SH-SY5Y (cell line): ENCODE data around the gene UBE2G2.

Experiments used
- GATA2 ChIP-seq: IDR thresholded peaks from 2 replicates; pipeline ENCODE4 v1.6.1; 2011; ENCODE audit warnings: mild to moderate bottlenecking, low read depth, low read length
- GATA3 ChIP-seq: IDR thresholded peaks from 2 replicates; pipeline ENCODE4 v1.6.1; 2011; ENCODE audit warnings: low read depth, mild to moderate bottlenecking, low read length, moderate library complexity

The UBE2G2 gene

DNA sequence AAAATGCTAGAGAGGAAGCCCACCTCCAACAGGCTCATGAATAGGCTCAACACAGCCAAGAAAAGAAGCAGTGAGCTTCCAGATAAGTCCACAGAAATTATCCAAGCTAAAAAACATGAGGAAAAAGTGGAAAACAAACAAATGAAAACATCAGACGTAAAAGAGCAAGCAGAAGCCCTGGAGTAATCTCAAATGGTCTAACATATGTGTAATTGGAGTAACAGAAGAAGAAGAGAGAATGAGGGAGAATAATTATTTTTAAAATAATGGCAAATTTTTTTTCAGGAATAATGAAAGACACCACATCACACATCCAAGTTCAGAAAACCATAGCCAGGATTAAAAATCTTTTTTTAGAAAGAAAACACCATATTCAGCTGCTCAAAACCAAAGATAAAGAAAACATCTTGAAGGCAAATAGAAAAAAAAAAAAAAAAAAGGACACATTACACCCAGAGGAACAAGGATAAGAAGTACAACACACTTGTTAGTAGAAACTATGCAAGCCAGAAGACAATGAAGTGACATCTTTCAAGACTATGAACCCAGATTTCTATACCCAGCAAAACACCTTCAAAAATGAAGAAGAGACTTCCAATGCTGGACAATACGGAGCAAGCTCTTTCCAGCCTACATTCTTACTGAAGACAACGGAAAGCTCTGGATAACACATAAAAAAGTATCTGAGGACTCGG is 26.9 kb upstream of the UBE2G2 start:
- TF ChIP-seq GATA3 (no peak), GATA2 (no peak)

- no peak for TF ChIP-seq GATA3
- no peak for TF ChIP-seq GATA2
Observed at GRCh38 chr21:44823179-44823660, 21.6 kb upstream of the UBE2G2 start.

DNA sequence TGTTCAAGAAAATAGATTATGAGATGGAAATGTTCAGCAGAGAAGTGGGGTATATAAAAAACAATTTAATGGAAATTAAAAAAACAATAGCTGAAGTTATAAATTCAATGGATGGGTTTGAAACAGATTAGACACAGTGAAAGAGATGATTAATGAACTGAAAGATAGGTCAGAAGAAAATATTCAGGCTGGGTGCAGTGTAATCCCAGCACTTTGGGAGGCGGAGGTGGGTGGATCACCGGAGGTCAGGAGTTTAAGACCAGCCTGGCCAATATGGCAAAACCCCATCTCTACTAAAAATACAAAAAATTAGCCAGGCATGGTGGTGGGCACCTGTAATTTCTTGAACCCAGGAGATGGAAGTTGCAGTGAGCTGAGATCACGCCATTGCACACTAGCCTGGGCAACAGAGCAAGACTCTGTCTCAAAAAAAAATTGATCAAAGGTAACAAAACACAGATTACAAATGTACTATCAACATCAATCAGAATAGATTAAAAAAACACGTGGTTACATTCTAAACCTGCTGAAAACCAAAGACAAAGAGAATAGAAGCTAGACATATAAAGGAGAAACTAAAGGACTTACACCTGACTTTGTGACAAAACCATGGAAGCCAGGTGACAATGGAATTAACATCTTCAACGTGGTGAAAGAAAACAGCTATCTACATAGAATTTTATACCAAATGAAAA is 21.0 kb upstream of the UBE2G2 start:
- TF ChIP-seq GATA2 = no peak
- TF ChIP-seq GATA3 = no peak

DNA sequence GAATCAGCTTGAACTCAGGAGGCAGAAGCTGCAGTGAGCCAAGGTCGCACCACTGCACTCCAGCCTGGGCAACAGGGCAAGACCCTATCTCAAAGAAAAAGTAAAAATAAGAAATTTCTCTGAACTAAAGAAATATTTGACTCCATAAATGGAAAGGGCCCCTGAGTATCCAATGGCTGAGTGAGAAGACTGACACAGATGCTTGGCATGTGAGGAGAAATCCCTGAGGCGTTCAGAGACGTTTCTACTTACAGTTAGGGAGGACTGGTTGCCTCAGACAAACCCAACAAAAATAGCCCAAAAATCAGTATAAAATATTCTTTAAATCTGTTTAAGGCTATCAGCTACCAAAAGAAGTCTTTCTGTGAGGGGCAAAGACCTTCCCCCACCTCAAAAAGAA is 19.2 kb upstream of the UBE2G2 start:
- TF ChIP-seq GATA3 = no peak

DNA sequence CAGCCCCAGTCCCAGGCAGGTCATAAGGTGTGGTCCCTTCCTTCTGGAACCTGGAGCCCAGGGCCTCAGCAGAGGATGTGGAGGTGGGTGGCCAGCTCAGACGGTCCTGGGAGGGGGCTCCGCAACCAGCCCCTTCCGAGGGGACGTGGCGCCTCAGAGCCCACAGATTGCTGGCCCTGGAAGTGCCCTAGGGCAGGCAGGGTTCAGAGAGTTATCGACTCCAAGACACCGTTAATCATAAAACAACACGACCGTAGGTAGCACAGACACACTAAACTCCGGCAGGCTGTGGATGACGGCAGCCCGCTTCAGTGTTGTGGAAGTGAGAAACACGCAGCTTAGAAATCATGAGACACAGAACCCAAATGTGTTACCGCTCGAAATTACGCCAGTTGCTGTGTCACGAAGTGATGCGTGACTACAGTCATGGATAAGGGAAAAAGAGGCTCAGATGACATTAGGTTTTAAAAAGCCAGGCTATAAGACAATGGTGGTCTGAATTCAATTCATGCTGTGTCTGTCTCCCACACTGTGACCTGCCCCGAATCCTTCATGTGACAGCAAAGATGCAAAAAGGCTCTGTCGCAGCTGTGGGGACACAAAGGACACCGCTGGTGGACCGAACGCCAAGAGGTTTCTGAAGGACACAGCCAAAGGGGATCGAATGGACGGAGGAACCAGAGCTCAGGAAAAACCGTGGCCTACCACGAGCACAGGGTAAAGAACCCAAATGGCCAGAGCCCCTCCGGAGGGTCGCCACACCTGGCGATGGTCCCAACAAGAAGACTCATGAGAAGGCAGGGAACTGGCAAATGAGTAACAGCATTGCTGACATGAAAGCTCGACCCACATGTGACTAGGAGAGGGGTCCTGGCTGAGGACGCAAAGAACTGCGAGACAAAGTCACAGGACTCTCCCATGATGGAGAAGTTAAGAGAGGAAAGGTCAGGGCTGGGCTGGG is 17.9 kb upstream of the UBE2G2 start:
- TF ChIP-seq GATA2 (no peak), GATA3 (no peak)

GRCh38 chr21:44818640-44819011 is 17.0 kb upstream of the UBE2G2 start:
- TF ChIP-seq GATA2 (no peak), GATA3 (no peak)

DNA sequence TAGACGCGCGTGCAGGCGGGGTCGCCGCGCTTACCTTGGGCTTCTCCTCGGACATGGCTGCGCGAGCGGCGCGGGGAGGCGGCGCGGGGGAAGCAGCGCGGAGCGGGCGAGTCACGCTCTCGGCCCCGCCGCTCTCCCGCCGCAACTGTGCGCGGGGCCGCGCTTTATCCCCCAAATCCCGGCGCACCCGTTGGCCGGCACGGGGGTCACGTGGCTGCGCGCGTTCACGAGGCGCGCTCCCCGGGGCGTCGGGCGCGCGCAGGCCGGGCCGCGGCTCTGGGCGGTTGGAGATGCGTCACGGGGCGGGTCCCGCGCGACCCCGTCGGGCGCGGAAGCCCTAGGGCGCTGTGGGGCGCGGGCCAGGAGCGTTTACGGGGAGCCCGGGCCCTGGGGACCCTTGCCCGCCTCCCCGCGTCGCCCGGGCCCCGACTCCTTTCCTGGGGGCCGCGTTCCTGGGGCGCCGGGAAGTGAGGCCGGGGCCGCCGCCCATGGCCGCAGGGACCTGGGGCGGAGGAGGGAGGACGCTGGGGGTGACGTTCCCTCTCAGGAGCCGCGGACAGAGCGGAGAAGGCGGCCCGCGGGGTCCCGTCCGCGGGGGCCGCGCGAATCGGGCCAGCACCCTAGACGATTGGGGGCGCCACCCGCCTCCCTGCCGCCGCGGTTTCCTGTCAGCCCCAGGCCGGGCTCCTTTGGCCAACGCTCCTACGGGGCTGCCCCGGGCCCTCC is 16.5 kb upstream of the UBE2G2 start, which contains the start of gene SUMO3:
TSS of gene SUMO3 (minus strand) at position 149 of the 726 bp plus-strand sequence. CDS start at position 55, 94 bp downstream.
- TF ChIP-seq GATA2 (no peak), GATA3 (no peak)

GRCh38 chr21:44817506-44817880 is 15.9 kb upstream of the UBE2G2 start:
- TF ChIP-seq GATA2 (no peak), GATA3 (no peak)

GRCh38 chr21:44816761-44817505 is 15.3 kb upstream of the UBE2G2 start:
- no peak for TF ChIP-seq GATA3
- no peak for TF ChIP-seq GATA2

GRCh38 chr21:44815852-44816628 is 14.4 kb upstream of the UBE2G2 start:
- TF ChIP-seq GATA2 = no peak
- no peak for TF ChIP-seq GATA3

- no peak for TF ChIP-seq GATA2
Observed at GRCh38 chr21:44815225-44815624, 13.6 kb upstream of the UBE2G2 start.

DNA sequence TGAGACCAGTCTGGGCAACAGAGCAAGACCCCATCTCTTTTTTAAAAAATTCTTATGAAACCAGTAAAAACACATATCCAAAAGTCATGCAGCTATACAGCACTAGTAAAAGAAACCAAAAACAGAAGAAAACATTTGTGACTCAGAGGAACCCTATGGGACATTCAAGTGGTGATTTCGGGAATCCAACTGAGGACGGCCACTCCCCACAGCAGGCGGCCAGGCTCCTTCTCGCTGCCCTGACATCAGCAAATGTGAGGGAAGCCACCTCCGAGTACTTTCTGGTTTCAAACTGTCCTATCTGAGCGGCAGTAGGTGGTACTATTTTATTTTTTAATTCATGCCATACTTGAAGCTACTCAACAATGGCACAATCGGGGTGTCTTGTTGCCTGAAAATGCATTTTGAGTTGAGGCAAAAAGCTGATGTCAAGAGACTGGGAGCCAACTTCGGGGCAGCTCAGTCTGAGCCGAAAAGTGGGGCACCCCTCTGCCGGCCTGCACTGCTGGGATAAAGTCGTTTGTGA is 12.9 kb upstream of the UBE2G2 start:
- no peak for TF ChIP-seq GATA3
- TF ChIP-seq GATA2 = no peak

- TF ChIP-seq GATA3 (no peak), GATA2 (no peak)
Observed at GRCh38 chr21:44813727-44814126, 12.1 kb upstream of the UBE2G2 start.
